Muscle layer of colon (tissue), 2 donors: ENCODE results near the gene GLIS1.

ENCODE experiments used
- H3K27ac ChIP-seq: one replicate; pipeline ENCODE4 v1.7.0; 2013; ENCODE audit warnings: low read depth, mild to moderate bottlenecking, low read length, moderate library complexity
- H3K27me3 ChIP-seq, 2 donors: one replicate each; pipeline ENCODE4 v1.7.0; 2013; ENCODE audit warnings: low read length in 2 of 2, mild to moderate bottlenecking in 2 of 2; ENCODE audit not compliant: insufficient read depth in 2 of 2, control insufficient read depth in 1 of 2
- H3K36me3 ChIP-seq: one replicate; pipeline ENCODE4 v1.7.0; 2013; ENCODE audit warnings: mild to moderate bottlenecking, low read length; ENCODE audit not compliant: insufficient read depth
- H3K4me1 ChIP-seq: one replicate; pipeline ENCODE4 v1.7.0; 2013; ENCODE audit warnings: mild to moderate bottlenecking, low read length; ENCODE audit not compliant: insufficient read depth
- H3K4me3 ChIP-seq, 2 donors: one replicate each; pipeline ENCODE4 v1.7.0; 2013; ENCODE audit warnings: low read length in 2 of 2, low read depth in 1 of 2, mild to moderate bottlenecking in 1 of 2, moderate library complexity in 1 of 2
- H3K9ac ChIP-seq: one replicate; pipeline ENCODE4 v1.7.0; 2013; ENCODE audit warnings: low read length
- H3K9me3 ChIP-seq: one replicate; pipeline ENCODE4 v1.7.0; 2013; ENCODE audit warnings: mild to moderate bottlenecking, low read length
- donor health status: abdominal sarcoma.
- donor health status: Adenocarcinoma of cecum.

The GLIS1 gene

GRCh38 chr1:53645690-53646078 lies 93.3 kb downstream of the GLIS1 start:
- H3K9me3 ChIP-seq = no peaks in the 10 kb centered on the region
- no peak overlapping the region for H3K4me3 ChIP-seq
- no peaks in the 10 kb centered on the region for H3K27me3 ChIP-seq
- H3K36me3 ChIP-seq = no peaks in the 10 kb centered on the region
- no peak overlapping the region for H3K27ac ChIP-seq
- peaks cover 23% of the 10 kb centered on the region for H3K4me1 ChIP-seq
- H3K9ac ChIP-seq = no peak overlapping the region

GRCh38 chr1:53644909-53645689 lies 93.9 kb downstream of the GLIS1 start:
- no peaks in the 10 kb centered on the region for H3K27me3 ChIP-seq
- H3K9ac ChIP-seq = no peak overlapping the region
- H3K27ac ChIP-seq = no peak overlapping the region
- no peak overlapping the region for H3K4me3 ChIP-seq
- no peaks in the 10 kb centered on the region for H3K9me3 ChIP-seq
- peaks cover 23% of the 10 kb centered on the region for H3K4me1 ChIP-seq
- no peaks in the 10 kb centered on the region for H3K36me3 ChIP-seq

DNA sequence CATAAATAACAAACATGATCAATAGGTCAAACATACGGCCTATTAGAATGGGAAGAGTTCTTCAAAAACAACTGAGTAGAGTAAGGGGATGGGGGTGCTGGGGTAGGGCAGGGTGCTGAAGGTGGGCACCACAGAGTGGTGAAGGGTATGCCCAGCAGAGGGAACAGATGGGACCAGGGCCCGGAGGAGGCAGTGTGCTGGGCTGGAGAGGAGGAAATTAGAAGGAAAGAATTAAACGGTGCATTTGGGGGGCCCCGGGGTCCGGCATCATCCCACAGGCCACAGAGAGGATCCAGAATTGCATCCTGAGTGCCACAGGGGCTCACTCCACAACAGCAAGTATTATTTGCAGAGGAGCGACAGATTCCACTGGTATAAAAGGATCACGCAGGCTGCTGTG lies 94.5 kb downstream of the GLIS1 start:
- Histone ChIP-seq H3K27ac (no peak overlapping the region), H3K27me3 (no peaks in the 10 kb centered on the region), H3K4me1 (peaks cover 23% of the 10 kb centered on the region), H3K9ac (no peak overlapping the region), H3K4me3 (no peak overlapping the region), H3K9me3 (no peaks in the 10 kb centered on the region), H3K36me3 (no peaks in the 10 kb centered on the region)

DNA sequence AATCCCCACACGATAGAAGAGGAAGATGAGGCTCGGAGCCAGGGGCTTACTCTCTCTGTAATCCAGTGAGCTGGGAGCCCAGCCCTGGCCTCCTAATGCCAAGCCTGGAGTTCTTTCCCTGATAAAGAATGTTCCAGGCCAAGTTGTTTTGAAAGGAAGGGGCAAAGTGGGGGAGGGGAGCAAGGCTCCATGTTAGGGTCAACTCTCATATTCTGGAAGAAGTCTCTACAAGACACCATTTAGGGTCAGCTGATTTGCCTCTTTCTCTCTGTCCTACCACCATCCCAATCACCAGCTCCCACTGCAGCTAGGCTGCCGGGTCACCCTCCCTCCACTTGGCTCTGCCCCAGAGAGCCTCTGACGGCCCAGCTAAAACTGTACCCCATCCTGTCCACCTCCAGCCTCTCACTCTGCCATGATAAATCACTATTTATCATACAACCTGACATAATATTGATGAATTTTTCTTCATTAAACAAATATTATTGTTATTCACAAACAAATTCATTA lies 95.0 kb downstream of the GLIS1 start:
- no peaks in the 10 kb centered on the region for H3K36me3 ChIP-seq
- no peaks in the 10 kb centered on the region for H3K9me3 ChIP-seq
- H3K4me1 ChIP-seq = peaks cover 23% of the 10 kb centered on the region
- no peaks in the 10 kb centered on the region for H3K27me3 ChIP-seq
- no peak overlapping the region for H3K4me3 ChIP-seq
- H3K27ac ChIP-seq = no peak overlapping the region
- H3K9ac ChIP-seq = no peak overlapping the region

DNA sequence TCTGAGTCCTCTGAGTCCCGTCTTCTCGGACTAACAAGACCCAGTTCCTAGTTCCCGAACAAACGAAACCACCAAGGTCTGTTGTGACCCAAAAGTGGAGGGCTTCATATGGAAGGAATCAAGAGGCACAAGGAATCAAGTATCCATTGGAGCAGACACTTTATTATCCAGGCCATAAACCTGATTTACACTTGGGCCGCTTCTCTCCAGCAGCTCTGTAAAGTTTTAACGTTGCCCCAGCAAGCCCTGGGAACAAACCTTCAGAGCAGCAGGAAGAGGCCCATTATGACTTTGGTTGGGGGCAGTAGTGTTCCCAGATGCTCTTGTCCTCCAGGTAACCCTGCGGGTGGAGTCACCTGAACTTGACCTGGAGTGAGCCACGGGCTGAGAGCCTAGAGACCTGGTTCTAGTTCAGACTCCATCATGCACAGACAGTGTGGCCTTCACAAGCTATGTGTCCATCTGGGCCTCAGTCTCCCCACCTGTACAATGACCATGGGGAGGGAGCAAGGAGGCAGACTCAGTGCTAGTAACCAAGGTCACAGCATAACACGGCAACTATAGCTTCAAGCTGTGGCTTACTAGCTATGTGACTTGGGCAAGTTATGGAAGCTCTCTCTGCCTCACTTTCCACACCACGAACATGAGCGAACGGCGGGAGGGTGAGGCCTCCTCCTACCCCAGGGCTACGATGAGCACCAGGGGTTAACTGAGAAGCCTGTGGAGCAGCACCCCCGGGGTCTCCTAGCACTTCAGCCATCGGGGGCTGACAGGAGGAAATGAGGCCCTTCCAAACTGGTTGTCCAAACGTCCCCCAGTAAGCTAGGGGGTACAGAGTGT lies 95.7 kb downstream of the GLIS1 start:
- Histone ChIP-seq H3K4me3 (peak overlapping the region in 1 of 2 donors; percentile 9), H3K4me1 (peaks cover 23% of the 10 kb centered on the region), H3K9ac (no peak overlapping the region), H3K36me3 (no peaks in the 10 kb centered on the region), H3K27ac (no peak overlapping the region), H3K9me3 (no peaks in the 10 kb centered on the region), H3K27me3 (no peaks in the 10 kb centered on the region)

DNA sequence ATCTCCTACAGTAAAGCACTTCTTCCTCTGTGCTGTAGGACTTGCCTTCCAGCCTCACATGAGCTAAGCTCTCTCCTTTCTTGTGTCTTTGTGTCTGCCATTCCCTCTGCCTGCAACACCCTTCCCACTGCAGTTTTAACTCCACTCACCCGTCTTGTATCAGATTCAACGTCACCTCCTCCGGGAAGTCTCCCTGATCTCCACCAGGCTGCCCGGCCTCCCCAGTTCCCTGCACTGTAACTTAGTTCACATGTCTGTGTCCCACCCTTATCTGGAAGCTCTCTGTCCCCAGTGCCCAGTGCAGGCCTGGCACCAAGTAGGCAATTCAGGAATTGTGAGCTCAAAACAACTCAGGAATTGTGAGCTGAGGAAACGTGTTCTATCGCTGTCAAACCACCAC lies 96.4 kb downstream of the GLIS1 start:
- Histone ChIP-seq H3K9ac (no peak overlapping the region), H3K27ac (no peak overlapping the region)

DNA sequence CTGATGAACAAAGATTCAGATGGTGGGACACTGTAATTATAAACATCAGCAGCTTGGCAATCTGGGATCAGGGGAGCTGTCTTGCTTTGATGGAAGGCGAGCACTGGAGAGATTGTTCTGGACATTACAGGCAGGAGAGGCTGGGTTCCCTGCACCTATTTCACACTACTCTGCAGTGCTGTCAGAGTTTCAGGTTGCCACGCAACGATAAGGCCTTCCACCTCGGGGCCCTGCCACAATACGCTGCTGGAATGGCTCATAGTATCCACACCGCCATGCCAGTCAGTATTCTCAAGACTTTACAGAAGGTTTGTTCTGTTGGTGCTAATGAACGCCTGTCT lies 96.8 kb downstream of the GLIS1 start:
- Histone ChIP-seq H3K36me3 (no peaks in the 10 kb centered on the region), H3K27ac (no peak overlapping the region), H3K9ac (no peak overlapping the region), H3K9me3 (no peaks in the 10 kb centered on the region), H3K27me3 (no peaks in the 10 kb centered on the region), H3K4me3 (no peak overlapping the region), H3K4me1 (peaks cover 23% of the 10 kb centered on the region)

More for the DNA sequence above, 96.4 kb downstream of the GLIS1 start:
- Histone ChIP-seq H3K9me3 (no peaks in the 10 kb centered on the region), H3K4me1 (peaks cover 23% of the 10 kb centered on the region), H3K4me3 (no peak overlapping the region), H3K27me3 (no peaks in the 10 kb centered on the region), H3K36me3 (no peaks in the 10 kb centered on the region)

GRCh38 chr1:53641481-53642214 lies 97.3 kb downstream of the GLIS1 start:
- no peaks in the 10 kb centered on the region for H3K36me3 ChIP-seq

GRCh38 chr1:53640701-53641075 lies 98.3 kb downstream of the GLIS1 start:
- H3K4me3 ChIP-seq = no peak overlapping the region
- no peak overlapping the region for H3K27ac ChIP-seq
- peaks cover 23% of the 10 kb centered on the region for H3K4me1 ChIP-seq
- H3K27me3 ChIP-seq = no peaks in the 10 kb centered on the region
- no peak overlapping the region for H3K9ac ChIP-seq
- no peaks in the 10 kb centered on the region for H3K9me3 ChIP-seq
- H3K36me3 ChIP-seq = no peaks in the 10 kb centered on the region

More at GRCh38 chr1:53641481-53642214, 97.3 kb downstream of the GLIS1 start:
- H3K9ac ChIP-seq = no peak overlapping the region
- H3K27me3 ChIP-seq = no peaks in the 10 kb centered on the region
- peaks cover 23% of the 10 kb centered on the region for H3K4me1 ChIP-seq
- no peaks in the 10 kb centered on the region for H3K9me3 ChIP-seq
- H3K4me3 ChIP-seq = no peak overlapping the region
- H3K27ac ChIP-seq = no peak overlapping the region

DNA sequence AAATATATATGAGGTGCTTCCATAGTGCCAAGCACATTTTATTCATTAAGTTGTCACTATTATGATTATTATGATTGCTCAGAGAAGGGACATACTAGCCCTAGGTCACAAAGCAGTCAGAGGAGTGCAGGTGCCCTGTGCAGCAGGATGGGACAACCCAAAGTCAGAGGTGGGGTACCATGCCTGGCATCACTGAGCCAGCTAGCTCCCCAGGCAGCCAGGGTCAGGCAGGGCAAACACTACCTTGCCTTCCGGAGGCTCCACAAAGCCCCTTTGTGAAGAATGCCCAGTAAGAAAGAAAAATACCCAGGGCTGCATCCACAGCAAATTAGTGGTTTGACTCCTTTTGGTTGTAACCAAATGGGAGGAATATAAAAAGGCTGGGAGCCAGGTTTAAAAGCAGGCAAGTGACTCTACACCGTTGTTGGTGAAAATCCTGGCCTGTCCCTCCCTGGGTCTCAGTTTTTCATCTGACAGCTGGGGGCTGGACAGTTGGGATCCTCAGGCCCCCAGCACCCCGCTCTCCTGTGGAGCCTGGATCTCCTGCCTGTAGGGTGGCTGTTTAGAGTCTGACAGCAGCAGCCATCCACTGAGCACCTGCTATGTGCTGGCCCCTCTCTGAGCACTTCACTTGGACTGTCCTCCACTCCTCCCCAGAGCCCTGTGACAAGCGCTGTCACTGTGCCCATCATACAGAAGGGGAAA lies 98.8 kb downstream of the GLIS1 start:
- Histone ChIP-seq H3K9ac (no peak overlapping the region), H3K27ac (no peak overlapping the region), H3K36me3 (no peaks in the 10 kb centered on the region), H3K4me3 (no peak overlapping the region), H3K9me3 (no peaks in the 10 kb centered on the region), H3K4me1 (peaks cover 23% of the 10 kb centered on the region), H3K27me3 (no peaks in the 10 kb centered on the region)
